Activated CD8-positive, alpha-beta T cell treated with anti-CD3 and anti-CD28 coated beads for 36 hours (primary cell): ENCODE results near the gene SLCO2A1. TPM values are rescaled to one million over a fixed set of nuclear protein-coding genes. Genes with fewer than 3 reads are reported as not detected.

Experiments used
- ATAC-seq: fragments of 200-7000 bp; cut with Tn5 transposase; one replicate; pipeline ENCODE4 v1.10.0; 2021; ENCODE audit warnings: mild to moderate bottlenecking, moderate library complexity
- CTCF ChIA-PET: fragments of 350-600 bp; sonication (Branson Sonifier 250); formaldehyde crosslinking; loops from one replicate; lab custom pipeline; 2021; ENCODE audit warnings: antibody characterized with exemption; lab: Charles Lee
- POLR2A ChIA-PET: fragments of 350-600 bp; sonication (Branson Sonifier 250); formaldehyde crosslinking; loops from one replicate; lab custom pipeline; 2021; ENCODE audit warnings: antibody characterized with exemption; lab: Charles Lee
- DNase-seq: peaks from one replicate; pipeline ENCODE4 v3.0.0-alpha.2; 2020
- H3K27ac Mint-ChIP-seq: one replicate; pipeline ENCODE4 v1.8.0; 2021; ENCODE audit warnings: mild to moderate bottlenecking, mixed read lengths
- H3K27me3 Mint-ChIP-seq: one replicate; pipeline ENCODE4 v1.8.0; 2021; ENCODE audit warnings: mixed read lengths
- H3K36me3 Mint-ChIP-seq: one replicate; pipeline ENCODE4 v1.8.0; 2021; ENCODE audit warnings: low read depth, mixed read lengths
- H3K4me1 Mint-ChIP-seq: one replicate; pipeline ENCODE4 v1.8.0; 2021; ENCODE audit warnings: low read depth, mixed read lengths
- H3K4me3 Mint-ChIP-seq: one replicate; pipeline ENCODE4 v1.8.0; 2021; ENCODE audit warnings: mild to moderate bottlenecking, moderate library complexity, mixed read lengths
- H3K9me3 Mint-ChIP-seq: one replicate; pipeline ENCODE4 v1.8.0; 2021; ENCODE audit warnings: mixed read lengths
- CTCF ChIP-seq: fragments of 200-600 bp; IDR thresholded peaks from one replicate; pipeline ENCODE4 v1.8.0; 2022; ENCODE audit warnings: antibody characterized with exemption, mild to moderate bottlenecking
- intact Hi-C: fragments of 100-400 bp; cut with micrococcal nuclease; formaldehyde crosslinking; loops from one replicate; pipeline ENCODE4 v1.10.0; 2022
- total RNA-seq, 2 experiments: library from RNA; stranded (reverse); gene quantifications; one replicate each; pipeline ENCODE4 v1.2.3, GENCODE V29; 2021

The SLCO2A1 gene
- total RNA-seq, 2 experiments from 2014 or later, result not detected

DNA sequence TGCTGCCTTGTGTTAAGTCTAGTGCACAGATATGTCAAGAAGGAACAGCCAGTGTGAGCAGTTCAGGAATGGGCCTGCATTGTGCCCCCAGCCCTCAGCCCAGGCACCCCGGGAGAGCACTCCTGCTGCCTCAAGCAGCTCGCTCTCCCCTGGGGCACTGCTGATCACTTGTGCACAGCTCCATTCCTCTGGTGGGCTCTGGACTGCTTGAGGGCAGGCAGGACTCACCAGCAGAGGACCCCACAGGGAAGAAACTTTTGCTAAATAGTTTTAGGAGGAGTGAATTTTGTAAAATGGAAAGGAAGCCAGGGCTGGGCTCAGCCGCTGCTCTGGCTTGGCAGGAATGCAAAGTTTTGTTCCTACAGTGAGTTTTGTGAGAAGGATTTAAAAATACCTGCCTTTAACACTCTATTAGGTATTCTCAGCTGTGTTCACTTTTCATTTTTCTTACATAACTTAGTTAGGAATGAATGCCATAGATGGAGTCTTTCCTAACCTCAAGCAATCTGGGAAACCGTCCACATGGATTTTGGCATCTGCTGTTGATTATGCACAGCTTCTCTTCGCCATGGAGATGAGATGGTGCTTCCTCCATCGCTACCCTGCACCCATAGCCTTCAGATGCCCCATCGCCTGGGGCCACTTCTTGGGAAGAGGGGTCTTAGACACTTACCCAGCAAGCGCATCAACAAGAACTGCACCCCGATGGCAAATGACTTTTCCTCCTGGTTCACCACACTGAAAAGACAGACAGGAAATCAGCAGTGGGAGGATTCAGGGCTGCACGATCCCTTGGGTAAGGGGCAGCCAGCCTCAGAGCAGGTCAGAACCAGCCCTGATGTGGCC, 91.7 kb downstream of the SLCO2A1 start:
- ChIA-PET POLR2A (no interaction called here), CTCF (interaction anchor here (2.0 kb wide), 1 partner anchor 9 kb away, joined by 9 read pairs; no protein-coding TSS in a partner anchor)
- Mint-ChIP-seq H3K4me1 (peaks cover 5% of the 10 kb centered on the region), H3K27me3 (peaks cover 5% of the 10 kb centered on the region), H3K4me3 (no peak overlapping the region), H3K27ac (no peak overlapping the region), H3K9me3 (no peaks in the 10 kb centered on the region), H3K36me3 (no peaks in the 10 kb centered on the region)
- DNase-seq (no peak), ATAC-seq (no peak)
- intact Hi-C loops, result no loop called here
- no peak for TF ChIP-seq CTCF

DNA sequence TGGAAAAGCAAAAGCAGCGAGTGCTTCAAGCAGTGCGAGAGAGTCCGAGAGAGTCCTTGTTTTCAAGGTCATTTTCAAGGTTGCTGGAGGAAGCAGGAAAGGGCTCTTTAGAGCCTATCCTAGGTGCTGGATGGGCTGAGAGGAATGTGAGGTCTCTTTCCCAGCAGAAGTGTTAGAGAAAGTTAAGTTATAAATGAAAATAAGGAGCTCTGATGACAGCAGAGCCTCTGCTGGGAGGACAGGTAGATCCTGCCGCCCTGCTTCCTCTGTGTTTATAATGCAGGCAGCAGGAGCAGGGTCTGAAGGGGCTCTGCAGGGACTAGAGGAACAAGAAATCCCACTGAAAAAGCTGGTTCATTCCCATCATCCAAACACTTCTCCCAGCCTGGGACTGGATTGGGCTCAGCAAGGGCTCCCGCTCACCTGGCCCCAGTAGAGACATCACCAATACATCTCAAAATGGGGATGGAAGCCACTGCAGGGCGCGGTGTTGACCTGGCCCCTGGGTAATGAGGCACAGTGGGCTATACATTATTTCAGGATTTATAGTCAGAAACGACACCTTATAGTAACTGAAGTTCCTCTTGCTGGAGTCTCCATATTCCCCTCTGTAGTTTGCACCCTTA, 92.6 kb downstream of the SLCO2A1 start:
- Mint-ChIP-seq H3K4me1 (peaks cover under 1% of the 10 kb centered on the region), H3K36me3 (no peaks in the 10 kb centered on the region), H3K27me3 (no peaks in the 10 kb centered on the region), H3K4me3 (no peak overlapping the region), H3K9me3 (no peaks in the 10 kb centered on the region), H3K27ac (no peak overlapping the region)
- no peak for TF ChIP-seq CTCF
- DNase-seq (no peak), ATAC-seq (no peak)
- POLR2A ChIA-PET, result no interaction called here
- CTCF ChIA-PET, result interaction anchor here (2.0 kb wide), 1 partner anchor 9 kb away, joined by 9 read pairs; no protein-coding TSS in a partner anchor
- intact Hi-C loops, result no loop called here

DNA sequence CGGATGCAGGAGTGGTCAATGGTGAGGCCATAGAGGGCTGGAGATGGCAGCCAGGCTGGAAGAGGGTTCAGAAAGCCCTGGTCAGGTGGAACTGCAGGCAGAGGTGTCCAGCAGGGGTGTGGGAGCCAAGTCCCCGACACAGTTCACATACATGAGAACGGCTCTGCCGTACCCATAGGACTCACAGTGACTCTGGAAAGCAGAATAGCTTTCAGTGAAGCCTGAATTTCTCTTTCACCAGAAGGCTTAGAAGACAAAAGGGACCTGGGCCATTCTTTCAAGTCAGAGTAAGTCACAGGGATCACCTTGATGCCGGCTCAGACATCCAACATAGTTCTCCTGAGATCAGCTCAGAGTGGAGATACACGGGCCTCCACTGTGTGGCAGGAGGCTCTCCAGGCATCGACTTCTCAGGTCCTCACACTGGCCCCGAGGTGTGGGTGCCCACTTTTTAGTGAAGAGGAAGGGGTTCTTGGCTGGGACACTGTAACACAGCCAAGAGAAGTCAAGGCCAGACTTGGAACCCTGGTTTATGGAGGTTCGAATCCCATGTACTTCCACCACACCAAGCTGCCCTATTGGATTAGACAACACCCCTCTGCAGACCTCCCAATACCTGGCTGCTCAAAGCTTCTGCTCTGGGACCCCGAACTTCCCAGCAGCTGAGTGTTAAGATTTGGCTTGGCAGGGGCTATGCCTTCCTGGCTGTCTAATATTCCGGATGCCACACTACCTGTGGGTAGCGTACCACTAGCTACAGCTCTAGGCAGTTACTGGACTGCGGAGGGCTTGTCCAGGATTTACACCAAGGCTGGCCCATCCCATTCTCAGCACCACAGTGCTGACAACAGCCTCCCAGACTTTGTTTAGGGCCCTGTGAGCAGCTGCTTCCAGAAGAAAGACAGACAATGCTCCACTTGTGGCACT, 93.6 kb downstream of the SLCO2A1 start:
- CTCF ChIA-PET, result interaction anchor here (2.0 kb wide), 1 partner anchor 8 kb away, joined by 9 read pairs; no protein-coding TSS in a partner anchor

More for the DNA sequence above, 93.6 kb downstream of the SLCO2A1 start:
- intact Hi-C loops, result no loop called here
- no peak overlapping the region for H3K4me3 Mint-ChIP-seq
- no peaks in the 10 kb centered on the region for H3K4me1 Mint-ChIP-seq
- POLR2A ChIA-PET, result no interaction called here
- DNase-seq, result no peak
- no peak for ATAC-seq
- H3K36me3 Mint-ChIP-seq, result no peaks in the 10 kb centered on the region
- H3K27me3 Mint-ChIP-seq, result no peaks in the 10 kb centered on the region
- no peak for TF ChIP-seq CTCF
- no peaks in the 10 kb centered on the region for H3K9me3 Mint-ChIP-seq
- H3K27ac Mint-ChIP-seq, result no peak overlapping the region
